Heart left ventricle (tissue), 13 donors: Measurements from ENCODE around the gene ANTXRL.

Experiments used
- CTCF ChIP-seq, 12 donors: fragments of 200-600 bp; sonication (generic) in 4 of 12; IDR thresholded peaks; one replicate each; pipeline versions ENCODE4 v1.5.0 to v1.8.0; 2018 to 2022; ENCODE audit warnings: antibody characterized with exemption in 12 of 12, mild to moderate bottlenecking in 5 of 12
- POLR2A ChIP-seq, 2 donors: fragments of 450-650 bp; IDR thresholded peaks; one replicate each; pipeline ENCODE4 v1.6.1; 2017; ENCODE audit warnings: antibody characterized with exemption in 2 of 2, mild to moderate bottlenecking in 2 of 2, moderate library complexity in 2 of 2
- donor health status: ischemic (EF 13 %, LVEDD 7.1; RV severe dilation, severe dysfunction).
- donor health status: DM: no; HTN: yes; CAD: no.
- donor health status: DM: no; HTN: no; CAD: no.
- donor health status: ischemic (EF 25% LVEDD 6.9; RV normal size, moderate dysfunction).
- donor health status: ischemic (EF 25% LVEDD 5.7; RV mildly dilated, moderate dysfunction).
- donor health status: ischemic (EF 35%, LVEDD 5.7; RV mildly dilated, moderate dysfunction).
- donor health status: nonischemic (EF 11% LVEDD 7.7; RV severe dilation, severe dysfunction).
- donor health status: DM: yes; HTN: yes; CAD: no.
- donor health status: PGD.
- donor health status: ischemic (EF 29% LVEDD 5.4; RV normal size, mild dysfunction).
- donor health status: nonischemic (EF 23%, LVEDD 6.1; RV moderate dilation, normal function).

DNA sequence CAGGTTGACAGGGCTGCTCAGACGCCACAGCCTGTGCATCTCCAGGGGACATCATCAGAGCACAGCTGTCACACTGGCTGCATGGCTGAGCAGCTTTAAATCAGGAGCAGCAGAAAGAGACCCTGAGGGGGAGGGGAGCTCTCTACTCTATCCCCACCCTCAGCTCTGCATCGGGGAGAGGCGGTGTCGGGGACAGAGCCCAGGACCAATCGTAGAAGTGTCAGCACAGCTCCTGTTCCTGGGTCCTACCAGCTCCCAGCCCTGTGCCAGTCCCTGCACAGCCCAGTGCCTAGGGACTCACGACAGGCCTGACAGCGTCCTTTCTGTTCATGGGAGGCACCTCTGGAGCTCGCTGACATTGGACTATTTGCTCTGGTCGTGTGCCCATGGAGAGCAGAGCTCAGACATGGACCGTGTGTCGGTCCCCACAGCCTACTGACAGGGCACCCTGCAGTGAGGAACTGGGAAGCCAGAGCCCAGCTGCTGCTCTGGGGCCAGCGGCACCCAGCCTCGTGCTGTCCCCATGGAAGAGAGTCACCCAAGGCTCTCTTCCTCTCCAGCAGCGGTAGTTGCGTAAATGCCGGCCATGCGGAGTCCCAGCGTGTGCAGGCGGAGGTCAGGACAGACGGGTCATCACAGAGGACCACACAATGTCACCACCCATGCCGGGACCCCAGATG lies 20.4 kb upstream of the ANTXRL start:
- no peak for TF ChIP-seq CTCF (IDR thresholded peaks at IDR 0.05)
- no peak for TF ChIP-seq POLR2A (IDR thresholded peaks at IDR 0.05)
